SK-N-SH treated with all-trans-retinoic acid at 6 μM for 48 hours (cell line): ENCODE data around the gene GABPB2.

Source experiments
- ATAC-seq: fragments of 200-7000 bp; cut with Tn5 transposase; 3 replicates; pipeline ENCODE4 v1.9.1; 2020; ENCODE audit warnings: mild to moderate bottlenecking, moderate library complexity
- BACH2 ChIP-seq: fragments of 250-450 bp; sonication (Bioruptor Pico); IDR thresholded peaks from 2 replicates; pipeline ENCODE4 v1.9.0; 2021; ENCODE audit warnings: mild to moderate bottlenecking, borderline replicate concordance
- ESRRG ChIP-seq: fragments of 250-450 bp; sonication (Bioruptor Pico); IDR thresholded peaks from 2 replicates; pipeline ENCODE4 v1.6.1; 2021; ENCODE audit warnings: mild to moderate bottlenecking
- GLIS3 ChIP-seq: fragments of 250-450 bp; sonication (Bioruptor Pico); IDR thresholded peaks from 2 replicates; pipeline ENCODE4 v1.5.0; 2020; ENCODE audit warnings: mild to moderate bottlenecking, moderate library complexity
- ISL1 ChIP-seq: fragments of 250-450 bp; sonication (Bioruptor Pico); IDR thresholded peaks from 2 replicates; pipeline ENCODE4 v2.1.2; 2022; ENCODE audit warnings: mild to moderate bottlenecking, moderate library complexity
- OSR1 ChIP-seq: fragments of 250-450 bp; sonication (Bioruptor Pico); IDR thresholded peaks from 2 replicates; pipeline ENCODE4 v1.8.0; 2022; ENCODE audit warnings: moderate library complexity, mild to moderate bottlenecking, inconsistent platforms
- PPARA ChIP-seq: fragments of 250-450 bp; sonication (Bioruptor Pico); IDR thresholded peaks from 2 replicates; pipeline ENCODE4 v1.5.0; 2020; ENCODE audit warnings: mild to moderate bottlenecking, borderline replicate concordance
- RARB ChIP-seq: fragments of 250-450 bp; sonication (Bioruptor Pico); IDR thresholded peaks from 2 replicates; pipeline ENCODE4 v1.8.0; 2021; ENCODE audit warnings: mild to moderate bottlenecking, moderate library complexity
- SNAI2 ChIP-seq: fragments of 250-450 bp; sonication (Bioruptor Pico); IDR thresholded peaks from 2 replicates; pipeline ENCODE4 v1.5.0; 2020; ENCODE audit warnings: mild to moderate bottlenecking, moderate library complexity
- TCF4 ChIP-seq: fragments of 250-450 bp; sonication (Bioruptor Pico); IDR thresholded peaks from 2 replicates; pipeline ENCODE4 v1.8.0; 2021; ENCODE audit warnings: mild to moderate bottlenecking, moderate library complexity, borderline replicate concordance
- TOX ChIP-seq: fragments of 250-450 bp; sonication (Bioruptor Pico); IDR thresholded peaks from 2 replicates; pipeline ENCODE4 v1.8.0; 2021; ENCODE audit warnings: mild to moderate bottlenecking, moderate library complexity, borderline replicate concordance
- ZC3H10 ChIP-seq: fragments of 250-450 bp; sonication (Bioruptor Pico); IDR thresholded peaks from 2 replicates; pipeline ENCODE4 v1.5.1; 2021; ENCODE audit warnings: mild to moderate bottlenecking, moderate library complexity
- ZFP3 ChIP-seq: fragments of 250-450 bp; sonication (Bioruptor Pico); IDR thresholded peaks from 2 replicates; pipeline ENCODE4 v1.5.0; 2020; ENCODE audit warnings: mild to moderate bottlenecking, moderate library complexity
- ZNF565 ChIP-seq: fragments of 450-650 bp; formaldehyde crosslinking; conservative IDR thresholded peaks from 2 replicates; pipeline ENCODE4 v1.5.0; 2020; ENCODE audit warnings: low read depth, mild to moderate bottlenecking, moderate library complexity
- ZNF70 ChIP-seq: fragments of 450-650 bp; formaldehyde crosslinking; IDR thresholded peaks from 2 replicates; pipeline ENCODE4 v1.5.0; 2020; ENCODE audit warnings: mild to moderate bottlenecking, moderate library complexity
- ZNF8 ChIP-seq: fragments of 450-650 bp; formaldehyde crosslinking; IDR thresholded peaks from 2 replicates; pipeline ENCODE4 v1.5.0; 2020; ENCODE audit warnings: mild to moderate bottlenecking, moderate library complexity
- TF ChIP-seq, protein P1 (sequence below): fragments of 250-450 bp; sonication (Bioruptor Pico); IDR thresholded peaks from 2 replicates; pipeline ENCODE4 v1.8.0; 2021; ENCODE audit warnings: low read depth, mild to moderate bottlenecking, moderate library complexity, borderline replicate concordance
- TF ChIP-seq, protein P2 (sequence below): fragments of 250-450 bp; sonication (Bioruptor Pico); IDR thresholded peaks from 2 replicates; pipeline ENCODE4 v1.5.0; 2020; ENCODE audit warnings: mild to moderate bottlenecking, moderate library complexity
- TF ChIP-seq, protein P3 (sequence below): fragments of 250-450 bp; sonication (Bioruptor Pico); IDR thresholded peaks from 2 replicates; pipeline ENCODE4 v1.5.1; 2020; ENCODE audit warnings: low read depth, mild to moderate bottlenecking, moderate library complexity
- TF ChIP-seq, protein P4 (sequence below): fragments of 250-450 bp; sonication (Bioruptor Pico); IDR thresholded peaks from 2 replicates; pipeline ENCODE4 v1.5.1; 2021; ENCODE audit warnings: mild to moderate bottlenecking, moderate library complexity
- TF ChIP-seq, protein P5 (sequence below): fragments of 250-450 bp; sonication (Bioruptor Pico); IDR thresholded peaks from 2 replicates; pipeline ENCODE4 v1.8.0; 2020; ENCODE audit warnings: mild to moderate bottlenecking, moderate library complexity, borderline replicate concordance

Gene GABPB2

DNA sequence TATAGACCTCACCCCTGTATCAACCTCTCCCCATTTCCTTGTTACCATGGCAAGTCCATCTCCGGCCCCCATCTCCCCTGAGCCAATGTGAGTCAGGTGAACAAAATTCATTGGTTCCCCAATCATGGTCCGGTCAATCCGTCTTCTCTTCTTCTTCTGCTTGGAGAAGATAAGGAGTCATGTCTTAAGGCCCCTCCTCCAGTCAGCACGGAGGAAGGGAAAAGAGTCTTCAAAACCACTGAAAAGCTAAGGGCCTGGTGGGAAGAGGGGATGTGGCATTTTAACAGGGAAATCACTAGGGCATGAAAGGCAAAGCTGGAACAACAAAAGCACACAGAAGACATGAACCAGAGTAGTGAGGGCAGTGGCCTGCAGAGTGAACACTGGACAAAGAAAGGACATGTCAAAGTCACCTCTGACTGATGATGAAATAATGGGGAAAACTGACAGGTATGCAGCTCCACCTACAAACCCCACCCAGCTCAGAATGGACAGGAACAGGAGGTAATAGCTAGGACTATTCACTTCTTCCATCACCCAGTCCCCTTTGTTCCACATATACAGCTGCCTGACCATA is 15.5 kb upstream of the GABPB2 start:
- no peak for ATAC-seq
- TF ChIP-seq ZNF8 (no peak), ESRRG (no peak), OSR1 (CRISPR knock-in tag) (no peak), RARB (CRISPR knock-in tag) (no peak), SNAI2 (CRISPR knock-in tag) (no peak), BACH2 (CRISPR knock-in tag) (no peak), TCF4 (CRISPR knock-in tag) (no peak), GLIS3 (no peak), ZC3H10 (CRISPR knock-in tag) (no peak), ZNF565 (no peak), ISL1 (no peak), ZNF70 (CRISPR knock-in tag) (no peak)
- TF ChIP-seq, protein P1, sequence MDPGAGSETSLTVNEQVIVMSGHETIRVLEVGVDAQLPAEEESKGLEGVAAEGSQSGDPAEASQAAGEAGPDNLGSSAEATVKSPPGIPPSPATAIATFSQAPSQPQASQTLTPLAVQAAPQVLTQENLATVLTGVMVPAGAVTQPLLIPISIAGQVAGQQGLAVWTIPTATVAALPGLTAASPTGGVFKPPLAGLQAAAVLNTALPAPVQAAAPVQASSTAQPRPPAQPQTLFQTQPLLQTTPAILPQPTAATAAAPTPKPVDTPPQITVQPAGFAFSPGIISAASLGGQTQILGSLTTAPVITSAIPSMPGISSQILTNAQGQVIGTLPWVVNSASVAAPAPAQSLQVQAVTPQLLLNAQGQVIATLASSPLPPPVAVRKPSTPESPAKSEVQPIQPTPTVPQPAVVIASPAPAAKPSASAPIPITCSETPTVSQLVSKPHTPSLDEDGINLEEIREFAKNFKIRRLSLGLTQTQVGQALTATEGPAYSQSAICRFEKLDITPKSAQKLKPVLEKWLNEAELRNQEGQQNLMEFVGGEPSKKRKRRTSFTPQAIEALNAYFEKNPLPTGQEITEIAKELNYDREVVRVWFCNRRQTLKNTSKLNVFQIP = no peak
- TF ChIP-seq, protein P2, sequence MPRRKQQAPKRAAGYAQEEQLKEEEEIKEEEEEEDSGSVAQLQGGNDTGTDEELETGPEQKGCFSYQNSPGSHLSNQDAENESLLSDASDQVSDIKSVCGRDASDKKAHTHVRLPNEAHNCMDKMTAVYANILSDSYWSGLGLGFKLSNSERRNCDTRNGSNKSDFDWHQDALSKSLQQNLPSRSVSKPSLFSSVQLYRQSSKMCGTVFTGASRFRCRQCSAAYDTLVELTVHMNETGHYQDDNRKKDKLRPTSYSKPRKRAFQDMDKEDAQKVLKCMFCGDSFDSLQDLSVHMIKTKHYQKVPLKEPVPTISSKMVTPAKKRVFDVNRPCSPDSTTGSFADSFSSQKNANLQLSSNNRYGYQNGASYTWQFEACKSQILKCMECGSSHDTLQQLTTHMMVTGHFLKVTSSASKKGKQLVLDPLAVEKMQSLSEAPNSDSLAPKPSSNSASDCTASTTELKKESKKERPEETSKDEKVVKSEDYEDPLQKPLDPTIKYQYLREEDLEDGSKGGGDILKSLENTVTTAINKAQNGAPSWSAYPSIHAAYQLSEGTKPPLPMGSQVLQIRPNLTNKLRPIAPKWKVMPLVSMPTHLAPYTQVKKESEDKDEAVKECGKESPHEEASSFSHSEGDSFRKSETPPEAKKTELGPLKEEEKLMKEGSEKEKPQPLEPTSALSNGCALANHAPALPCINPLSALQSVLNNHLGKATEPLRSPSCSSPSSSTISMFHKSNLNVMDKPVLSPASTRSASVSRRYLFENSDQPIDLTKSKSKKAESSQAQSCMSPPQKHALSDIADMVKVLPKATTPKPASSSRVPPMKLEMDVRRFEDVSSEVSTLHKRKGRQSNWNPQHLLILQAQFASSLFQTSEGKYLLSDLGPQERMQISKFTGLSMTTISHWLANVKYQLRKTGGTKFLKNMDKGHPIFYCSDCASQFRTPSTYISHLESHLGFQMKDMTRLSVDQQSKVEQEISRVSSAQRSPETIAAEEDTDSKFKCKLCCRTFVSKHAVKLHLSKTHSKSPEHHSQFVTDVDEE (CRISPR knock-in tag) = no peak

DNA sequence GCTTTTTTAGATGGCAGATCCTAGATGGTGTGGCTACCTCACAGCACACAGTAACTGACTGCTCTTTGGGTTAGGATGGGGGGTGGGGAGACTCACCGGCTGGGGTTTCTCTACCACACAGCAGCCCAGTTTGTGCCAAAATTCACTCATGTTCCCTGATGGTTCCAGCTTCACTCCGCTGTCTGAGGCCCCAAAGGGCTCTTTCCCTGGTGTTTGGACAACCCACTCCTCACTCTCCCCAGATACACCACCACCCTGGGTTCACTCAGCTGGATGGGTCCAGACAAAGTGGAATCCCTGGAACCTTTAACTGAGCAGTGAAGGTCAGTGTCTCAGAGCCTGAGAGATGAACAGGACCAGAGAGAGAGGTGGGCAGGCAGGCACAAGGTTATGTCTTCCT is 15.0 kb upstream of the GABPB2 start:
- no peak for ATAC-seq
- TF ChIP-seq ESRRG (no peak), ZC3H10 (CRISPR knock-in tag) (no peak), BACH2 (CRISPR knock-in tag) (no peak), ISL1 (no peak), SNAI2 (CRISPR knock-in tag) (no peak), GLIS3 (no peak), ZNF70 (CRISPR knock-in tag) (no peak), ZNF8 (no peak), OSR1 (CRISPR knock-in tag) (no peak), ZNF565 (no peak)
- TF ChIP-seq, protein P3, sequence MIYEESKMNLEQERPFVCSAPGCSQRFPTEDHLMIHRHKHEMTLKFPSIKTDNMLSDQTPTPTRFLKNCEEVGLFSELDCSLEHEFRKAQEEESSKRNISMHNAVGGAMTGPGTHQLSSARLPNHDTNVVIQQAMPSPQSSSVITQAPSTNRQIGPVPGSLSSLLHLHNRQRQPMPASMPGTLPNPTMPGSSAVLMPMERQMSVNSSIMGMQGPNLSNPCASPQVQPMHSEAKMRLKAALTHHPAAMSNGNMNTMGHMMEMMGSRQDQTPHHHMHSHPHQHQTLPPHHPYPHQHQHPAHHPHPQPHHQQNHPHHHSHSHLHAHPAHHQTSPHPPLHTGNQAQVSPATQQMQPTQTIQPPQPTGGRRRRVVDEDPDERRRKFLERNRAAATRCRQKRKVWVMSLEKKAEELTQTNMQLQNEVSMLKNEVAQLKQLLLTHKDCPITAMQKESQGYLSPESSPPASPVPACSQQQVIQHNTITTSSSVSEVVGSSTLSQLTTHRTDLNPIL (CRISPR knock-in tag) = no peak
- TF ChIP-seq, protein P4, sequence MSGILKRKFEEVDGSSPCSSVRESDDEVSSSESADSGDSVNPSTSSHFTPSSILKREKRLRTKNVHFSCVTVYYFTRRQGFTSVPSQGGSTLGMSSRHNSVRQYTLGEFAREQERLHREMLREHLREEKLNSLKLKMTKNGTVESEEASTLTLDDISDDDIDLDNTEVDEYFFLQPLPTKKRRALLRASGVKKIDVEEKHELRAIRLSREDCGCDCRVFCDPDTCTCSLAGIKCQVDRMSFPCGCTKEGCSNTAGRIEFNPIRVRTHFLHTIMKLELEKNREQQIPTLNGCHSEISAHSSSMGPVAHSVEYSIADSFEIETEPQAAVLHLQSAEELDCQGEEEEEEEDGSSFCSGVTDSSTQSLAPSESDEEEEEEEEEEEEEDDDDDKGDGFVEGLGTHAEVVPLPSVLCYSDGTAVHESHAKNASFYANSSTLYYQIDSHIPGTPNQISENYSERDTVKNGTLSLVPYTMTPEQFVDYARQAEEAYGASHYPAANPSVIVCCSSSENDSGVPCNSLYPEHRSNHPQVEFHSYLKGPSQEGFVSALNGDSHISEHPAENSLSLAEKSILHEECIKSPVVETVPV (CRISPR knock-in tag) = no peak
- TF ChIP-seq, protein P1 = no peak

DNA sequence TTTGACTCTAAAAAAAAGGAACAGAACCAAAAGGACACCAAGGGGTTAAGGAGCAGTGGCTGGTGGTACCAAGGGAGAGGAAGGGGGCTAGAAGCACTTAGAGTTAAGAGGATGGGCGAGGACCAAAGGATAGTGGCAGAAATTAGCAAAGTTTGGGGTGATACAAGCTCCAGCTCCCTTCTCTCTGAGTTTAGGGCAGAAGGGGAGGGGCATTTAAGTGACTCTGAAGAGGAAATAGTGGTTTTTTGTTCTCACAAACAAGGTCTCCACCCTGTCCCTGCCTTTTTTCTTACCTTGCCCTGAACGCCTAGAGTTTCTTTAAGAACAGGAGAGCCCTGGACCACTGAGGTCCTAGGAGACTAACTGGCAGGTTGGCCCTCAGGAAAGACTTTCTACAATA is 14.4 kb upstream of the GABPB2 start:
- no peak for ATAC-seq
- TF ChIP-seq, protein P4 (CRISPR knock-in tag) = no peak
- TF ChIP-seq, protein P1 = no peak
- TF ChIP-seq TOX (CRISPR knock-in tag) (no peak), OSR1 (CRISPR knock-in tag) (no peak), ESRRG (no peak), ZFP3 (CRISPR knock-in tag) (no peak), ZNF70 (CRISPR knock-in tag) (no peak), BACH2 (CRISPR knock-in tag) (no peak), PPARA (CRISPR knock-in tag) (no peak), SNAI2 (CRISPR knock-in tag) (no peak), ISL1 (no peak), ZC3H10 (CRISPR knock-in tag) (no peak), GLIS3 (no peak)
- TF ChIP-seq, protein P3 (CRISPR knock-in tag) = no peak
- TF ChIP-seq, protein P5, sequence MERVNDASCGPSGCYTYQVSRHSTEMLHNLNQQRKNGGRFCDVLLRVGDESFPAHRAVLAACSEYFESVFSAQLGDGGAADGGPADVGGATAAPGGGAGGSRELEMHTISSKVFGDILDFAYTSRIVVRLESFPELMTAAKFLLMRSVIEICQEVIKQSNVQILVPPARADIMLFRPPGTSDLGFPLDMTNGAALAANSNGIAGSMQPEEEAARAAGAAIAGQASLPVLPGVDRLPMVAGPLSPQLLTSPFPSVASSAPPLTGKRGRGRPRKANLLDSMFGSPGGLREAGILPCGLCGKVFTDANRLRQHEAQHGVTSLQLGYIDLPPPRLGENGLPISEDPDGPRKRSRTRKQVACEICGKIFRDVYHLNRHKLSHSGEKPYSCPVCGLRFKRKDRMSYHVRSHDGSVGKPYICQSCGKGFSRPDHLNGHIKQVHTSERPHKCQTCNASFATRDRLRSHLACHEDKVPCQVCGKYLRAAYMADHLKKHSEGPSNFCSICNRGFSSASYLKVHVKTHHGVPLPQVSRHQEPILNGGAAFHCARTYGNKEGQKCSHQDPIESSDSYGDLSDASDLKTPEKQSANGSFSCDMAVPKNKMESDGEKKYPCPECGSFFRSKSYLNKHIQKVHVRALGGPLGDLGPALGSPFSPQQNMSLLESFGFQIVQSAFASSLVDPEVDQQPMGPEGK (CRISPR knock-in tag) = no peak
